SH-SY5Y (cell line): ENCODE measurements around the gene PLN.

ENCODE experiments used
- GATA2 ChIP-seq: IDR thresholded peaks from 2 replicates; pipeline ENCODE4 v1.6.1; 2011; ENCODE audit warnings: mild to moderate bottlenecking, low read depth, low read length
- GATA3 ChIP-seq: IDR thresholded peaks from 2 replicates; pipeline ENCODE4 v1.6.1; 2011; ENCODE audit warnings: low read depth, mild to moderate bottlenecking, low read length, moderate library complexity

- TF ChIP-seq GATA2, result no peak
- no peak for TF ChIP-seq GATA3
These were observed 18.3 kb upstream of the PLN start for GRCh38 chr6:118529756-118530155.
